Measurements from ENCODE around the gene NLE1.

- no peak for TF ChIP-seq POLR2AphosphoS5 (IDR thresholded peaks at IDR 0.05; ENCODE audit: low read depth, low read length)
- TF ChIP-seq POLR2A (IDR thresholded peaks at IDR 0.05; ENCODE audit: low read depth, low read length): no peak
- no peak for TF ChIP-seq POU2F2 (IDR thresholded peaks at IDR 0.05; ENCODE audit: low read depth, low read length)
Observed at GRCh38 chr17:35142467-35142796, 329 bp upstream of the NLE1 start.
